ENCODE results near the gene SYNC. TPM values are rescaled to one million over a fixed set of nuclear protein-coding genes. Genes with fewer than 3 reads are reported as not detected.
"Not testable (repeated sequence)": the region's sequence is repeated elsewhere in the genome, so short reads cannot be mapped to it uniquely, and the experiment has no call there.

Gene SYNC
- total and polyA plus RNA-seq, 2 experiments from 2014 or later: 60.5 to 103 TPM

DNA sequence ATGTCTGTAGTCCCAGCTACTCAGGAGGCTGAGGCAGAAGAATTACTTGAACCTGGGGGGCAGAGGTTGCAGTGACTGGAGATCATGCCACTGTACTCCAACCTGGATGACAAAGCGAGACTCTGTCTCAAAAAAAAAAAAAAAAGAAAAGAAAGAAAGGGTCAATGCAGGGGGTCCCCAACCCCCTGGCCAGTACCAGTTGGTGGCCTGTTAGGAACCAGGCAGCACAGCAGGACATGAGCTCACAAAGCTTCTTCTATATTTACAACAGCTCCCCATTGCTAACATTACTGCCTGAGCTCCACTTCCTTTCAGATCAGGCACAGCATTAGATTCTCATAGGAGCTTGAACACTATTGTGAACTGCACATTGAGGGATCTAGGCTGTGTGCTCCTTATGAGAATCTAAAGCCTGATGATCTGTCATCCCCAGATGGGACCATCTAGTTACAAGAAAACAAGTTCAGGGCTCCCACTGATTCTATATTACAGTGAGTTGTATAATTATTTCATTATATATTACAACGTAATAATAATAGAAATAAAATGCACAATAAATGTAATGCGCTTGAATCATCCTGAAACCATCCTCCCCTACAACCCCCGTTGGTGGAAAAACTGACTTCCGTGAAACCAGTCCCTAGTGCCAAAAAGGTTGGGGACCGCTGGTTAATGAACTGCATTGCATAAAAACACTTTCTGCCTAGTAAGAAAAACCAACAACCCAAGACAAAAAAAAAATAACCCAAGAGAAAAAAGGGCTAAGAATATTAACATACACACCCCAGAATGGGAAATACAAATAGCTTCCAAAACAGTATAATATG, 55.0 kb downstream of the SYNC start:
- H3K4me3 ChIP-seq: no peak overlapping the region
- H4K20me1 ChIP-seq (ENCODE audit: insufficient read depth): no peaks in the 10 kb centered on the region
- in situ Hi-C loops (cut with MboI): no loop called here
- H3K27me3 ChIP-seq (replicated peaks; ENCODE audit: insufficient read depth): no peaks in the 10 kb centered on the region
- no peak overlapping the region for H3K4me2 ChIP-seq (ENCODE audit: unreplicated experiment)
- TF ChIP-seq EZH2phosphoT487 (IDR thresholded peaks at IDR 0.05; ENCODE audit: insufficient read depth, low read depth): no peak
- no peak for TF ChIP-seq EZH2 (IDR thresholded peaks at IDR 0.05; ENCODE audit: insufficient read depth, poor library complexity, severe bottlenecking)
- WGBS, 2 experiments (ENCODE audit: low coverage in 1 of 2, low lambda C conversion rate in 2 of 2, missing lambda C conversion rate in 2 of 2): 79 to 84% methylated on average over 5 to 6 of the region's 6 CpGs
- H3K36me3 ChIP-seq (ENCODE audit: low read depth): peaks cover 3% of the 10 kb centered on the region; the same call in 1 of the 2 replicates
- H3K27ac ChIP-seq: no peak overlapping the region
- H3K9me3 ChIP-seq (ENCODE audit: low read depth): no peaks in the 10 kb centered on the region
- H3K9me2 ChIP-seq (ENCODE audit: insufficient read depth): no peaks in the 10 kb centered on the region
- peaks cover 87% of the 10 kb centered on the region for H3K79me2 ChIP-seq (ENCODE audit: insufficient read depth)
- peaks cover 12% of the 10 kb centered on the region for H3K4me1 ChIP-seq (ENCODE audit: insufficient read depth)
- H2AFZ ChIP-seq: no peak overlapping the region
- DNase-seq: no peak
- no peak overlapping the region for H3K9ac ChIP-seq
- peaks cover 23% of the 10 kb centered on the region; the same call in 1 of the 2 replicates for H3F3A ChIP-seq (ENCODE audit: insufficient read depth)

GRCh38 chr1:32644426-32644825, 58.1 kb downstream of the SYNC start:
- no peaks in the 10 kb centered on the region for H4K20me1 ChIP-seq (ENCODE audit: insufficient read depth)
- in situ Hi-C loops (cut with MboI): no loop called here

DNA sequence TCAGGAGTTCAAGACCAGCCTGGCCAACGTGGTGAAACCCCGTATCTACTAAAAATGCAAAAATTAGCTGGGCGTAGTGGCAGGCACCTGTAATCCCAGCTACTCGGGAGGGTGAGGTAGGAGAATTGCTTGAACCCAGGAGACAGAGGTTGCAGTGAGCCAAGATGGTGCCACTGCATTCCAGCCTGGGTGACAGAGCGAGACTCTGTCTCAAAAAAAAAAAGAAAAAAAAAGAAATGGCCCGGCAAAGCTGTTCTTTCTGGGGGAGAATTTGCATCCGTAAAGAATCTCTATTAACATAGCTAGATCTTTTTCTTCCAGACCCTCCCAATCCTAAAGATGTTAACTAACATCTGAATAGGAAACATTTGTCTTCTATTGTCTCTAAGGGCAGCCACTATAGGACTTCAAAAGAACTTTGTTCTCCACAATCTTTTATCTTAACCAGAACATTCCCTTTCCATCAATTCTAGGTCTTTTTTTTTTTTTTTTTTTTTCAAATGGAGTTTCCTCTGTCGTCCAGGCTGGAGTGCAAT, 60.2 kb downstream of the SYNC start:
- H3K4me1 ChIP-seq (ENCODE audit: insufficient read depth); H3K4me3 ChIP-seq: not testable (repeated sequence)
- H3K79me2 ChIP-seq (ENCODE audit: insufficient read depth): peaks cover 95% of the 10 kb centered on the region

More at GRCh38 chr1:32644426-32644825, 58.1 kb downstream of the SYNC start:
- H3F3A ChIP-seq (ENCODE audit: insufficient read depth): peaks cover 7% of the 10 kb centered on the region; the same call in 1 of the 2 replicates
- H3K4me2 ChIP-seq (ENCODE audit: unreplicated experiment): no peak overlapping the region
- no peaks in the 10 kb centered on the region for H3K9me2 ChIP-seq (ENCODE audit: insufficient read depth)
- H3K9ac ChIP-seq: no peak overlapping the region
- TF ChIP-seq EZH2 (IDR thresholded peaks at IDR 0.05; ENCODE audit: insufficient read depth, poor library complexity, severe bottlenecking): no peak
- no peak for TF ChIP-seq EZH2phosphoT487 (IDR thresholded peaks at IDR 0.05; ENCODE audit: insufficient read depth, low read depth)
- H2AFZ ChIP-seq: no peak overlapping the region
- peaks cover 4% of the 10 kb centered on the region; the same call in 1 of the 2 replicates for H3K4me1 ChIP-seq (ENCODE audit: insufficient read depth)
- H3K27me3 ChIP-seq (replicated peaks; ENCODE audit: insufficient read depth): no peaks in the 10 kb centered on the region
- H3K27ac ChIP-seq: no peak overlapping the region
- H3K4me3 ChIP-seq: no peak overlapping the region
- WGBS, 2 experiments (ENCODE audit: low coverage in 1 of 2, low lambda C conversion rate in 2 of 2, missing lambda C conversion rate in 2 of 2): 96 to 97% methylated on average over 3 to 4 of the region's 4 CpGs
- no peak for DNase-seq
- H3K36me3 ChIP-seq (ENCODE audit: low read depth): peaks cover 3% of the 10 kb centered on the region; the same call in 1 of the 2 replicates
- H3K79me2 ChIP-seq (ENCODE audit: insufficient read depth): peaks cover 96% of the 10 kb centered on the region
- H3K9me3 ChIP-seq (ENCODE audit: low read depth): no peaks in the 10 kb centered on the region

GRCh38 chr1:32639489-32640075, 63.0 kb downstream of the SYNC start:
- Histone ChIP-seq H2AFZ (no peak overlapping the region), H3K36me3 (ENCODE audit: low read depth) (no peaks in the 10 kb centered on the region), H3K4me3 (no peak overlapping the region), H3K4me1 (ENCODE audit: insufficient read depth) (no peaks in the 10 kb centered on the region), H3K79me2 (ENCODE audit: insufficient read depth) (peaks cover 97% of the 10 kb centered on the region), H4K20me1 (ENCODE audit: insufficient read depth) (no peaks in the 10 kb centered on the region), H3K9ac (no peak overlapping the region), H3K4me2 (ENCODE audit: unreplicated experiment) (no peak overlapping the region), H3F3A (ENCODE audit: insufficient read depth) (no peaks in the 10 kb centered on the region), H3K9me3 (ENCODE audit: low read depth) (no peaks in the 10 kb centered on the region), H3K27me3 (replicated peaks; ENCODE audit: insufficient read depth) (no peaks in the 10 kb centered on the region), H3K9me2 (ENCODE audit: insufficient read depth) (no peaks in the 10 kb centered on the region), H3K27ac (peak overlapping the region; percentile 16; the same call in 1 of the 2 replicates)
- no peak for TF ChIP-seq EZH2 (IDR thresholded peaks at IDR 0.05; ENCODE audit: insufficient read depth, poor library complexity, severe bottlenecking)
- no peak for TF ChIP-seq EZH2phosphoT487 (IDR thresholded peaks at IDR 0.05; ENCODE audit: insufficient read depth, low read depth)
- WGBS, 2 experiments (ENCODE audit: low coverage in 1 of 2, low lambda C conversion rate in 2 of 2, missing lambda C conversion rate in 2 of 2): 85 to 100% methylated on average over 1 of the region's 1 CpG
- in situ Hi-C loops (cut with MboI): no loop called here
- DNase-seq: peak; percentile 29

More for the DNA sequence above, 60.2 kb downstream of the SYNC start:
- H3K9me3 ChIP-seq (ENCODE audit: low read depth); DNase-seq; H3F3A ChIP-seq (ENCODE audit: insufficient read depth); H3K27me3 ChIP-seq (replicated peaks; ENCODE audit: insufficient read depth); H3K9me2 ChIP-seq (ENCODE audit: insufficient read depth); H2AFZ ChIP-seq; H3K27ac ChIP-seq; H4K20me1 ChIP-seq (ENCODE audit: insufficient read depth); H3K4me2 ChIP-seq (ENCODE audit: unreplicated experiment); in situ Hi-C loops (cut with MboI); H3K36me3 ChIP-seq (ENCODE audit: low read depth); H3K9ac ChIP-seq: not testable (repeated sequence)
- WGBS, 2 experiments (ENCODE audit: low coverage in 1 of 2, low lambda C conversion rate in 2 of 2, missing lambda C conversion rate in 2 of 2): 78 to 79% methylated on average over 8 of the region's 8 CpGs
